NCI-H446 treated with DMSO at 0.1 percent for 48 hours (cell line): ENCODE results near the gene TRAPPC12.

ENCODE experiments used
- DNase-seq: peaks from one replicate; lab custom pipeline; 2025; lab: John Stamatoyannopoulos, UW

The TRAPPC12 gene

DNA sequence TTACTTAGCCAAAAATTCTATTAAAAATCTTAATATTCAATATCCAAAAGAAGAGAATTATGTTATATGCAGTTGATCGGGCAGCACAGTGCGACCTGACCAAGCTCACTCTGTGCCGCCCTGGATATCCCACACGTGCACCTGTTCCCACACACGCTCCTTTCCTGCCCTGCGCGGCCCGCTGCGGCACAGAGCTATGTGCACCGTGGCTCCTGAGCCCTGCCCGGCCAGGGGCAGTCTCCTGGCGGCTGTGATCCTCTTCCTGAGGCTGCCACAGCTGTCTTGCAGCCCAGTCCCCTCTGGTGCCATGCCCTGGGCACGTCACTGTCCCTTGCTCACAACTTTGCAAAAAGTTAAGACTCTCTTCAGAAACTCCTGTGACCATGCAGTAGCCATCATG, 29.3 kb downstream of the TRAPPC12 start:
- no peak for DNase-seq

GRCh38 chr2:3409627-3410170, 30.2 kb downstream of the TRAPPC12 start:
- DNase-seq, result no peak

DNA sequence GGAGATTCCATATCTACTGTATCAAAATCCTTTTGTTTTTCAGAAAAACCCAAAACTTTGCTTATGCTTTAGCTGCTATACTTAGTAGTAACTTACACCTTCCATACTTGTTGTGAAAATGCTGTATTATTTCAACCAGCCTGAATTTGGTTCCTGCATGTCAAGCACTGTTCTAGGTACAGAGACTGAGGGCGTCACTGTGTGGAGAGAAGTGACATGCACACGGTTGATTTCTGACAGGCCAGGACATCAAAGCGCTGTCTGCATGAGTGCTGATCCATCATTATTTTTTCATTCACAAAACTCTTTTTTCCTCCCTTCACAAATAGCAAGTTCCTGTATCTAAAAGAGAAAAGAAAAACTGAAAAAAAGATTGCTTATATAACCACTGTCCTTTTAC, 31.6 kb downstream of the TRAPPC12 start:
- DNase-seq, result no peak

- no peak for DNase-seq
Measured at GRCh38 chr2:3413697-3414096, 34.2 kb downstream of the TRAPPC12 start.

- no peak for DNase-seq
Measured at GRCh38 chr2:3414133-3414860, 34.8 kb downstream of the TRAPPC12 start.

DNA sequence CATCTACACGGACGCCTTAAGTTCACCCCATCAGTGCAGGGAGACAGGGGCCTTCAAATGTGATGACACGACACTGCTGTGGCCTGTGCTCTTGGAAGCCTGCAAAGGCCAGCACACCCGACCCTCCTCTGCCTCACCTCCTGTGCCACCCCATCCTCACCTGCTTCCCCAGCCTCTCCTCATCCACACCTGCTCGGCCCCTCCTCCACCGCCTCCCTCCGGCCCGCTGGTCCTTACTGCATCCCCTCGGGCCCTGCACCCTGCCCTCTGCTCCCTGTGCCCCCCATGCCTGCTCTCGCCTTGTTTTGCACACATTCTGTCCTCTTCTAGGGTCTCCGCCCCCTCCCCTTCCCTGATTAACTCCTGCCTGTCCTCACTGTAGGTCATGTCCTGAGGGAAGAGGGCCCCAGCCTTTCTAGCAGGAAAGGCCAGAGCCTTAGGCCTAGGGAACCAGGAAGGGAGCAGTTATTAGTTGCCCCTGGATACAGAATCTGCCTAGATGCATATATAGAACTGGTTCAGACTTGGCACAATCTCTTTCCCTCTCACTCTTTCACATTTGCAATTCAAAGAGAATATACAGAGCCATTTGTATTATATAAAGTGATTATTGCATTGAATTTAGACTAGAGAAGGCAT, 39.4 kb downstream of the TRAPPC12 start:
- no peak for DNase-seq

DNA sequence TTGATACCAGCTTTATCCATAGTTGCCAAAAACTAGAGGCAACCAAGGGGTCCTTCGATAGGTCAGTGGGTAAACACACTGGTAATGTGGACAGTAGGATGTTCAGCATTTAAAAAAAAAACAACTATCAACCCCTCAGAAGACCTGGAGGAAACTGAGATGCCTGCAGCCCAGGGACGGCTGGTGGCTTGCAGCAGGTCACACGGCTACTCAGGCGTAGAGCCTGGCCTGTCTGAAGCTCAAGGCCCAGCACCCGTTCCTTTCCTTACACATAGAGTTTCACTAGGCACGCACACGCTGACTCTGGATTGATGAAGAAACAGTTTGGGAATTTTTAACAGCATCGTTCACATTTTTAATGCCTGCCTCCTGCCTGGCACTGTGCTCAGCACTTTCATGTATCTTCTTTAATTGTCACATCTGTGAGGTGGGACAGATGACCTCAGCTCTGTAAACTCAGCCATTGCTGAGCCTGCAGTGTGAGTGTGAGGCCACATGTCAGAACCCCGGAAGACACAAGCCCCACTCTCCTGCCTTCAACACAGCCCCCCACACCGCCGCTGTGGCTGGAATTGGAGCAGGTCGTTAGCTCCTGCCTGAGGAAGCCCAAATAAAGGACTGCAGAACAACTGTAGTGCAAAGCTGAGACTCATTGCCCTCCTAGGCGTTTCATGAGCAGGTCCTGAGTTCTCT, 40.7 kb downstream of the TRAPPC12 start:
- no peak for DNase-seq

- DNase-seq, result no peak
Measured at GRCh38 chr2:3420769-3421397, 41.4 kb downstream of the TRAPPC12 start.

GRCh38 chr2:3421580-3421979, 42.1 kb downstream of the TRAPPC12 start:
- DNase-seq, result no peak

DNA sequence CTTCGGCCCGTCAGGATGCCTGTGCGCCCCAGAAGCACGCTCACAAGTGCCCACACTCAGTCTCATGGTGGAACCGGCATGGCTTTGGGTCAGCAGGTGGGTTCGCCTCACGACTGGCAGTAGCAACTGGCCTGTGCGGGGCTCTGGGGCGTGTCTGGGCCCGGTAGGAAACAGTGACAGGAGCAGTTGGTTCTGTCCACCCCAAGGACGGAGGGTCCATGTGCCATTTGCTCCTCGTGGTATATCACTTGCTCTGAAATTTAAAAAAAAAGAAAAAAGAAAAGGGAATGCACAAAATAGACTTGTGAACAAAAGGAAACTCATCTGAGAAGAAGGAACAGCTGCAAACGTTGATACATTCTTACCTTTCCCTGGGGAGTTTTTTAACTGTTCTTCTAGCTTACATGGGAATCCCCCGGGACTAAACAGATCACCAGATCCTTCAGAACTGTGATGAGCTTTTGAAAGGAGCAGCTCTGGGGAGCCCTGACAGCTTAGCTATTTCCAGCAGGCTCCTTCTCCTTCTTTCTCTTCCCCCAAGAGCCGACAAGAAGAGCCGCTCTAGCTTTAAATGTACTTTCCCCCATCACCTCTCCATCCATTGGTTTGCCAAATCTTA, 42.8 kb downstream of the TRAPPC12 start:
- DNase-seq, result no peak

GRCh38 chr2:3423492-3424170, 44.1 kb downstream of the TRAPPC12 start:
- no peak for DNase-seq

GRCh38 chr2:3424171-3424795, 44.8 kb downstream of the TRAPPC12 start:
- DNase-seq, result no peak

- no peak for DNase-seq
Measured at GRCh38 chr2:3426615-3427014, 47.1 kb downstream of the TRAPPC12 start.

DNA sequence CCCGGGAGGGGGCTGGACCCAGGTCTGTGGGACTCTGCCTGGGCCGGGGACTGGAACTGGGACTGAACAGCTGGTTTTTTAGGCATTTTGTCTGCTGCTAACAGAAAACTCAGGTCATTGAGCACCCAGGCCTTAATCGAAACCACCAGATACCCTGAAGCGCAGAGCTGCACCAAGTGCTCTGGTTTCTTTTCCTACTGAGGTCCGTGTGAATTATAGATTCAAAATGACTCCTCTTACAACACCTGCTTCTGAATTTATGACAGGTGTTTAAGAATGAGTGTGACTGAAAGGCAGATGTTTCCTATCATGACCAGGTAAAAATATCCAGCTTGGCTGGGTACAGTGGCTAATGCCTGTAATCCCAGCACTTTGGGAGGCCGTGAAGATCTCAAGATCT, 47.8 kb downstream of the TRAPPC12 start:
- no peak for DNase-seq

- DNase-seq, result no peak
Measured at GRCh38 chr2:3428577-3428976, 49.1 kb downstream of the TRAPPC12 start.

DNA sequence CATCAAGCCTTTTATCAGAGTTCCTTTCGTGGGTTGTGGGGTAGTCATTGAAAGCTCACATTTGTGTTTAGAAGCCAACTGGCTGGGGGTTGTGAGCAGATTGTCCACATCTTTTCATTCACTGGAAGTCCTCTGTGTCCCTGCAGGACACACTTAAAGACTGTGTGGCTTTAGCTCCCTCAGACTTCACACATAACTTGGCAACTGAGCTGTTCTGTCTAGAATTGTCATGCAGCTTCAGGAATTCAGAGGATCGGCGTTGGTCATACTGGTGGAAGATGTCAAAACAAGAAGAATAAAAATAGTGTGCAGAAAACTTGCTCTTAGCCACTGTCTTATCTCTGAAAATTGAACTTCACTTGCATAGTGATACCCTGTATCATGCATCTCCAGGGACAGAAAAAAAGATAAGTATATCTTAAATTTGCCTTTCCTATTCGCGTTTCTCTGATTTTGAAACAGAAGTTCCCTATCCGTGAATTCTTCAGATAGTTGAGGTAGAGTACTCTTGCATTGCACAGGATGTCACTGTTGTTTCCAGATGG, 49.6 kb downstream of the TRAPPC12 start:
- no peak for DNase-seq

DNA sequence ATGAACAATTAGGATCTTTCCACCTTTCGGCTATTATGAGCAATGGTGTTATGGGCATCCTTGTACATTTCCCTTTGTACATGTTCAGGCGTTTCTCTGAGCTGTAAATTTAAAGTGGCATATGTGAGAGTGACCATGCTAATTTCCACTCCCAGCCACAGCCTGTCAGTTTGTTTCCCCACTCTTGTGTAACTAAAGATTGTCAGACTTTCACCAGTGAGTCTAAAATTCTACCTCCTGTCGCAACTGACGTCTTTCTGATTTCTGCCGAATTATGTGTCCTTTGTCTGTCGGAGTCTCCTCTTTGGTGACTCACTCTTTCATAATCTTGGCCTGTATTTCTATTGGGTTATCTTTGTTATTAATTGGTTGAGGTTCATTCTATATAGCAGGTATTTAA, 50.7 kb downstream of the TRAPPC12 start:
- DNase-seq, result no peak

DNA sequence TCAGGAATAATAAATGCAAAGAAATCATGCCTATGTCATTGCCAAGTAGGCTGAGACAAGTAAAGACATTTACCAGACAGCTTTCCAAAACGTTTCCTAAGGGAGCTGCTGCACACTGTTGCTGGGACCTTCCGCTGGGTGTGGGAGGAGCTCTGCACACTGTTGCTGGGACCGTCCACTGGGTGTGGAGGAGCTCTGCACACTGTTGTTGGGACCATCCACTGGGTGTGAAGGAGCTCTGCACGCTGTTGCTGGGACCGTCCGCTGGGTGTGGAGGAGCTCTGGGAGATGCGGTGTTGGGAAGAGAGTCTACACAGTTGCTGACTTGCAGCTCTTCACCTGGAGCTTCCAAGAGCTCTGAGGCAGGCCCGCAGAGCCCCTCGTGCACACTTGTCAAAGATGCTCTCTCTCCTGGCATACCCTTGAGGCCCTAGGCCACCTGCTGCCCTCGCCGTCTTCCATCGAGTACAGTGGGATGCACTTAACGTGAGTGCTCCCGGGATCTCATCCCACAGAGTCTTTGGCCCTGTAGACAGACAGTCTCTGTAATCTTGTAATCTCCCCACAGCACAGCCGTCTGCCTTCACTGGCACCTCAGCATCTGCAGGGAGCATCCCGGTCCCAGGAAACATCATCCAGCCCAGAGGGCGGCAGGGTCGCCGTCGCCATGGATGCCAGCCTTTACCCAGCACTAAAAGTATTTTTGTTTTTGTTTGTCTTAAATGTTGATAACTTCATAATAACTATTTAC, 51.4 kb downstream of the TRAPPC12 start:
- DNase-seq, result no peak

DNA sequence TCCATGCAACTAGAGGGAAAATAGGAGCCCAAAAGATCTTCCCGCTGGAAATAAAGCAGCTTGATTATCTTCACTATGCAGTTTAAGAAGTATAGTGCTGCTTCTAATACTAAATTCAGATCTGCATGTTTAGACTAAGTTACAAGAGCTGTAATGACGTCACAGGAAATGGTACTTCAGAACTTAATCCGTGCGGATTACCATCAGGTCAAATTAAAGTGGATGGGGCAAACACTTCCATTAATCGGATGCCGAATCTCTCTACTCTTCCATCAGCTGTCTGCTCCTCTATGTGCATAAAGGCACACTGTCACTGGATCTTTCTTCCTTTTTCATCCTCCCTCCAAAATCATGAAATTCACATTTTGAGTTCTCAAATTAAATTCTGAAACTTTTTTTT, 52.6 kb downstream of the TRAPPC12 start:
- DNase-seq, result no peak
